ENCODE measurements around the gene SPATC1L.

SPATC1L gene

GRCh38 chr21:46112725-46113215 is 71.5 kb downstream of the SPATC1L start:
- in situ Hi-C loops (cut with HindIII; ENCODE audit: low pct_unique_long_range_greater_than_20kb, low sequenced_read_pairs), result no loop called here
- no peak for DNase-seq (ENCODE audit: low read depth in 1 of 2, low spot score in 1 of 2)
- no peak for TF ChIP-seq JUND (IDR thresholded peaks at IDR 0.05; ENCODE audit: low read depth)

GRCh38 chr21:46111857-46112724 is 72.2 kb downstream of the SPATC1L start:
- in situ Hi-C loops (cut with HindIII; ENCODE audit: low pct_unique_long_range_greater_than_20kb, low sequenced_read_pairs), result no loop called here

GRCh38 chr21:46111193-46111571 is 73.1 kb downstream of the SPATC1L start:
- TF ChIP-seq JUND (IDR thresholded peaks at IDR 0.05; ENCODE audit: low read depth), result no peak
- in situ Hi-C loops (cut with HindIII; ENCODE audit: low pct_unique_long_range_greater_than_20kb, low sequenced_read_pairs), result no loop called here

More at GRCh38 chr21:46111857-46112724, 72.2 kb downstream of the SPATC1L start:
- DNase-seq (ENCODE audit: low read depth in 1 of 2, low spot score in 1 of 2), result peak in 1 of 2 experiments; percentile 18
- TF ChIP-seq JUND (IDR thresholded peaks at IDR 0.05; ENCODE audit: low read depth), result no peak

More at GRCh38 chr21:46111193-46111571, 73.1 kb downstream of the SPATC1L start:
- DNase-seq (ENCODE audit: low read depth in 1 of 2, low spot score in 1 of 2), result no peak
